Large intestine (tissue), 3 donors: ENCODE data around the gene PTGFR. TPM values are rescaled to one million over a fixed set of nuclear protein-coding genes. Genes with fewer than 3 reads are reported as not detected.

Experiments used
- DNase-seq, 2 donors: peaks; one replicate each; pipeline versions ENCODE4 v3.0.0 to v3.0.0-alpha.2; 2013
- H3K27ac ChIP-seq: one replicate; pipeline ENCODE4 v1.5.1; 2013; ENCODE audit warnings: low read length
- H3K27me3 ChIP-seq: 2 replicates; pipeline ENCODE4 v1.6.1; 2013; ENCODE audit warnings: low read length; ENCODE audit not compliant: control insufficient read depth, insufficient read depth
- H3K36me3 ChIP-seq: 2 replicates; pipeline ENCODE4 v1.6.1; 2013; ENCODE audit warnings: low read length; ENCODE audit not compliant: control insufficient read depth, insufficient read depth
- H3K4me1 ChIP-seq: one replicate; pipeline ENCODE4 v1.6.1; 2013; ENCODE audit warnings: low read length; ENCODE audit not compliant: control insufficient read depth, insufficient read depth
- H3K4me3 ChIP-seq: one replicate; pipeline ENCODE4 v1.5.1; 2013; ENCODE audit warnings: low read length
- H3K9me3 ChIP-seq: one replicate; pipeline ENCODE4 v1.6.1; 2013; ENCODE audit warnings: mild to moderate bottlenecking, low read depth, low read length, moderate library complexity; ENCODE audit not compliant: control insufficient read depth
- WGBS: methylation state at CpG from one replicate; pipeline ENCODE4 v1.1.5; 2013; ENCODE audit warnings: low lambda C conversion rate; ENCODE audit not compliant: insufficient coverage; 5-methylcytosine and 5-hydroxymethylcytosine counted together
- polyA plus RNA-seq: library from polyadenylated mRNA; unstranded; fragments of 120-200 nt; gene quantifications from one replicate; pipeline ENCODE4 v1.2.1, GENCODE V29; 2013

PTGFR gene
- polyA plus RNA-seq, 1 donor, result 1.3 TPM

DNA sequence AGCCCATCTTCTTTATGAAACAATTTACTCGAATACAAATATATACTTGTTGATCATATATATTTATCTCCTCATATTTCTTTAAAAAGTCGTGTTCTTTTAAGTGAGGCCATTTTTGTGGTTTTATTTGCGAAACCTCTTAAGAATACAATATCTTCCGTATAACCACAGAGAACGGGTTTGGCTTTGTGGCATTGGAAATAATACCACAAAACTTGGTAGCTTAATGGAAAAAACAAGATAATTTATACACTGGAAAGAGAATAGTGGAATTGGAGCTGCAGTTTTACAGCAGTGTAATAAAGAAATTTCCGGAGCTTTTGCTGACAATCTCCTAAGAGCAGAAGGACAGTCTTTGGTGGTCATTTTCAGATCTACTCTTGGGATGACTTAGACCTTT, 29.4 kb downstream of the PTGFR start:
- Histone ChIP-seq H3K9me3 (no peaks in the 10 kb centered on the region), H3K4me1 (no peaks in the 10 kb centered on the region), H3K36me3 (no peaks in the 10 kb centered on the region), H3K4me3 (no peak overlapping the region), H3K27me3 (no peaks in the 10 kb centered on the region), H3K27ac (no peak overlapping the region)
- 94% methylated on average over 2 of the region's 6 CpGs for WGBS
- no peak for DNase-seq

DNA sequence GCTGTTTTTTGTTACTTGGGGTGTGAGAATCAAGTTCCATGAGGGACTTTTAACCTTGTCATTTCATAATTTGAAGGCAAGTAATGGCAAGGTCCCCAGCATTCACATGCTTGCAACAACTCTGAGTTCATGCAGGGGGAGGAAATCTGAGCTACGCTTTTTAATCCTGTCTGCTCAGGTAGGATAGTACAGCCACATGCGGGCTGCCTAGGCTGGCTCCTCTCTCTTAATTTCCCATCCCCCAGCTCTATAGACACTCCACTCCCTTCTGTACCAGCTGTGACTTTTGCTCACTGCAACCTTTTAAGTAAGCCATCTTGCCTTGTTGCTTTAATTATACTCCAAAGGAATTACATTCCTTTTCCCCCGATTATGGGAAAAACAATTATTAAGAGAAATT, 30.1 kb downstream of the PTGFR start:
- Histone ChIP-seq H3K27ac (no peak overlapping the region), H3K4me1 (no peaks in the 10 kb centered on the region), H3K27me3 (no peaks in the 10 kb centered on the region), H3K4me3 (no peak overlapping the region), H3K36me3 (no peaks in the 10 kb centered on the region), H3K9me3 (no peaks in the 10 kb centered on the region)
- no CpG with 5 or more reads among the region's 3 CpGs for WGBS
- DNase-seq, result no peak

DNA sequence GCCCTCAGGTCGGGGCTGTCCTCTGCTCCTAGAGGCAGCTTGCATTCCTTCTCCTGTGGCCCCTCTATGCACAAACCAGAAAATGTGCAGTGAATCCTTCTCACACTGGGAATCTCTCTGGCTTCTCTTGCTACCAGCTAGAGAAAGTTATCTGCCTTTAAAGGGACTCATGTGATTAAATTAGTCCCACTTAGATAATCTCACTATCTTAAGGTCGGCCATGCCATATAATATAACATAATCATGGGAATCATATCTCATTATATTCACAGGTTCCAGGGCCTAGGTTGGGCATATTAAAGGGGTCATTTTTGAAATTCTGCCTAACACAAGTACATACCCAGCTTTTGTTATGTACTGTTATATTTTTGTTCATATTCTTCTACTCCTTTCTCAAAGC, 31.4 kb downstream of the PTGFR start:
- no peaks in the 10 kb centered on the region for H3K9me3 ChIP-seq
- no peaks in the 10 kb centered on the region for H3K4me1 ChIP-seq
- no peak overlapping the region for H3K27ac ChIP-seq
- 29% methylated on average over 1 of the region's 2 CpGs for WGBS
- no peaks in the 10 kb centered on the region for H3K27me3 ChIP-seq
- H3K4me3 ChIP-seq, result no peak overlapping the region
- no peaks in the 10 kb centered on the region for H3K36me3 ChIP-seq
- no peak for DNase-seq

DNA sequence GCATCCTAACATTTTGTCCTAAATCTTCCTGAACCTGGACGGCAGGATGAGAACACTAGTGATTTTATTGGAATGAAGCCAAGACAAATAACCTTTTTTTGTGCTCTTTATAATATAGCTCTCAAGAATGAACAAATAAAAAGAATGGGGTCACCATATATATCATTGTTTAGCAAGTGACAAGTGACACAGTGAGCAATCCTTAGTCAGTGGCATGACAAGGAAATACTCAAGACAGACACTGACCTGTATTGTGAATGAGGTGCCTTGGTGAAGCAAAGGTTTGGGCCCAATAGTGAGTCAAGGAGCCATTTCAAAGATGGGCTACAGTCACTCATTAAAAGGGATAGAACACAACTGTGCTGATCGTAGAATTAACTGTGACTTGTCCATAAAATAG, 35.7 kb downstream of the PTGFR start:
- no peak for DNase-seq
- Histone ChIP-seq H3K27me3 (no peaks in the 10 kb centered on the region), H3K4me1 (no peaks in the 10 kb centered on the region), H3K36me3 (no peaks in the 10 kb centered on the region), H3K9me3 (no peaks in the 10 kb centered on the region), H3K4me3 (no peak overlapping the region), H3K27ac (no peak overlapping the region)
- 92% methylated on average over 2 of the region's 2 CpGs for WGBS

DNA sequence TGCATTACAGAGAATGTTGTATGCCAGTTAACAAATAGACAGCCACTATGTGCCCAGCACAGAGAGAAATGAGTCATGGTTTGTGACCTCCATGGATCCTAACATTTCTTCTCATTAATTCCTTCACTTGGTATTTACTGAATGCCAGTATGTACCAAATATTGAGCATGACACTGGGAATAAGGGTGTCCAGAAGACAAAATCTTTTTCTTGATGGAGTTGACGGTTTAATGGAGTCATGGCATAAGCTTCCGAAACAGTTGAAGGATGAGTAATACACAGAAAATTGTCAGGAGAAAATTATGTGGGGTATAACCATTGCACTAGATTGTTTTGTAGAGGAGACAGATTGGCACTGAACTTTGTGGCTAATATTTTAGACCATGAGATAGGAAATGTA, 36.9 kb downstream of the PTGFR start:
- Histone ChIP-seq H3K4me3 (no peak overlapping the region), H3K27ac (no peak overlapping the region), H3K36me3 (no peaks in the 10 kb centered on the region), H3K4me1 (no peaks in the 10 kb centered on the region), H3K9me3 (no peaks in the 10 kb centered on the region), H3K27me3 (no peaks in the 10 kb centered on the region)
- 83% methylated on average over 1 of the region's 2 CpGs for WGBS
- DNase-seq, result no peak

DNA sequence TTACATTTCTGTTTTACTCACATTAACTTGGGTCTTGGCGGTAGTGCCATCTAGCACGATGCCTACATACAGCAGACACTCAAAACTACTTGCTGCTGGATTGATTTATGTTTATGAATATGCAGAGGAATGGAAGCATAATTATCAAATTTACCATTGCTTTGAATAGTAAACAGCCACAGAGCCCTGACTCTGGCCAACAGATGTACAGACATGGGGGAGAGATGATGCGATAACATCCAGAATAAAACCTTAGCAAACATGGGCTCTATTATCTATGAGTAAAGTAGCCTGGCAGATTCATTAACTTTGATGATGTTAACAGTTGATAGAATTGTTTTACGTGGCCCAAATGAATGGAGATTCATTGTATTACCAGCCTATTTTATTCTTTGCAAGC, 42.8 kb downstream of the PTGFR start:
- Histone ChIP-seq H3K36me3 (no peaks in the 10 kb centered on the region), H3K9me3 (no peaks in the 10 kb centered on the region), H3K27ac (no peak overlapping the region), H3K4me3 (no peak overlapping the region), H3K4me1 (no peaks in the 10 kb centered on the region), H3K27me3 (no peaks in the 10 kb centered on the region)
- DNase-seq, result no peak
- 89% methylated on average over 3 of the region's 4 CpGs for WGBS

DNA sequence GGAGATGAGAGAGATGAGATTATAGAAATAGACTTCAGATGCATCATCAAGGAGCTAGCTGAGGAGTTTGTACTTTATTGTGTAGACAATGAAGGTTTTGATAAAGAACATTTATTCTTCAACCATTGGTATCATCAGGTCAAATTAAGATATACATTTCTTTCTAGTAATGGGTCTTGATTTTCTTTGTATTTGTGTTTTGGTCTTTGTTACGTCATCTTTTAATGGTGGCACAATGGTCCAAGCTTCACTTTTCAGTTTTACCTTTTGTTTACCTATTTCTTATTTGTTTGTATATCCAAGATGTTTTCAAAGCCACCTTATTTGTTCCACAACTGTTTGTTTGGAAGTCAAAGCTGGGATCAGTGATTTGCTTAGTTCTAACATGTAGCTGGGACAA, 44.5 kb downstream of the PTGFR start:
- Histone ChIP-seq H3K4me1 (no peaks in the 10 kb centered on the region), H3K27me3 (no peaks in the 10 kb centered on the region), H3K9me3 (no peaks in the 10 kb centered on the region), H3K36me3 (no peaks in the 10 kb centered on the region), H3K27ac (no peak overlapping the region), H3K4me3 (no peak overlapping the region)
- WGBS, result no CpG with 5 or more reads among the region's 1 CpG
- DNase-seq, result no peak

DNA sequence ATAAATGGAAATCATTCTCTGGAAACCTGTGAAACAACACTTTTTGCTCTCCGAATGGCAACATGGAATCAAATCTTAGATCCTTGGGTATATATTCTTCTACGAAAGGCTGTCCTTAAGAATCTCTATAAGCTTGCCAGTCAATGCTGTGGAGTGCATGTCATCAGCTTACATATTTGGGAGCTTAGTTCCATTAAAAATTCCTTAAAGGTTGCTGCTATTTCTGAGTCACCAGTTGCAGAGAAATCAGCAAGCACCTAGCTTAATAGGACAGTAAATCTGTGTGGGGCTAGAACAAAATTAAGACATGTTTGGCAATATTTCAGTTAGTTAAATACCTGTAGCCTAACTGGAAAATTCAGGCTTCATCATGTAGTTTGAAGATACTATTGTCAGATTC, 45.7 kb downstream of the PTGFR start:
- no peak overlapping the region for H3K4me3 ChIP-seq
- H3K36me3 ChIP-seq, result no peaks in the 10 kb centered on the region
- H3K27ac ChIP-seq, result no peak overlapping the region
- H3K9me3 ChIP-seq, result no peaks in the 10 kb centered on the region
- no peaks in the 10 kb centered on the region for H3K4me1 ChIP-seq
- no CpG with 5 or more reads among the region's 2 CpGs for whole genome bisulfite sequencing
- no peaks in the 10 kb centered on the region for H3K27me3 ChIP-seq
- DNase-seq, result no peak

DNA sequence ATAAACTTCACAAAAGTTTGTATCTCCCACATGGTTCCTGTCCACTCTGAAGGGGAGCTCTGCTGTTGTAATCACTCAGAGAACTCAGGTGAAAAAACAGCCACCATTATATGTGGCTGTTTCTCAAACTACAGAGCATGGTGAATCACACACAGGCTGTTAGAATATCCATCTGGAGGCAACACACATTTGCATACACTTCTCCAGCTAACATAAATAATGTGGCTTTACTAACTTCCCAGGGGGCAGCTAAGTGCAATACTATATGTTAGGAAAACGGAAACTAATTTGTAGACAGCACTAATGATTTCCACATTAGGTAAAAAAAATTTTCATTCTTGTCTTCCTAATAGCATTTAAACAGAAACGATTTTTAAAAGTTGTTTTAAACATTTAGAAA, 49.3 kb downstream of the PTGFR start:
- Histone ChIP-seq H3K27me3 (no peaks in the 10 kb centered on the region), H3K4me1 (no peaks in the 10 kb centered on the region), H3K36me3 (no peaks in the 10 kb centered on the region), H3K4me3 (no peak overlapping the region), H3K9me3 (no peaks in the 10 kb centered on the region), H3K27ac (no peak overlapping the region)
- no peak for DNase-seq
- 68% methylated on average over 2 of the region's 2 CpGs for WGBS

DNA sequence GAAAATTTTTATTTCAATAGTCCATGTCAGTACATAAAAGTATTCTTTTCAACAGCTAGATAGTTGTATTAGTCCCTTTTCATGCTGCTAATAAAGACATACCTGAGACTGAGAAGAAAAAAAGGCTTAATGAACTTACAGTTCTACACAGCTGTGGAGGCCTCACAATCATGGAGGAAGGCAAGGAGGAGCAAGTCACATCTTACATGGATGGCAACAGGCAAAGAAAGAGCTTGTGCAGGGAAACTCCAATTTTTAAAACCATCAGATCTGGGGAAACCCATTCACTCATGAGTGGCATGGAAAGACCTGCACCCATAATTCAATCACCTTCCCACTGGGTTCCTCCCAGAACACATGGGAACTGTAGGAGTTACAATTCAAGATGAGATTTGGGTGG, 50.7 kb downstream of the PTGFR start:
- no peaks in the 10 kb centered on the region for H3K4me1 ChIP-seq
- no peaks in the 10 kb centered on the region for H3K27me3 ChIP-seq
- no peaks in the 10 kb centered on the region for H3K9me3 ChIP-seq
- no peak overlapping the region for H3K4me3 ChIP-seq
- H3K27ac ChIP-seq, result no peak overlapping the region
- no peaks in the 10 kb centered on the region for H3K36me3 ChIP-seq
- DNase-seq, result no peak

DNA sequence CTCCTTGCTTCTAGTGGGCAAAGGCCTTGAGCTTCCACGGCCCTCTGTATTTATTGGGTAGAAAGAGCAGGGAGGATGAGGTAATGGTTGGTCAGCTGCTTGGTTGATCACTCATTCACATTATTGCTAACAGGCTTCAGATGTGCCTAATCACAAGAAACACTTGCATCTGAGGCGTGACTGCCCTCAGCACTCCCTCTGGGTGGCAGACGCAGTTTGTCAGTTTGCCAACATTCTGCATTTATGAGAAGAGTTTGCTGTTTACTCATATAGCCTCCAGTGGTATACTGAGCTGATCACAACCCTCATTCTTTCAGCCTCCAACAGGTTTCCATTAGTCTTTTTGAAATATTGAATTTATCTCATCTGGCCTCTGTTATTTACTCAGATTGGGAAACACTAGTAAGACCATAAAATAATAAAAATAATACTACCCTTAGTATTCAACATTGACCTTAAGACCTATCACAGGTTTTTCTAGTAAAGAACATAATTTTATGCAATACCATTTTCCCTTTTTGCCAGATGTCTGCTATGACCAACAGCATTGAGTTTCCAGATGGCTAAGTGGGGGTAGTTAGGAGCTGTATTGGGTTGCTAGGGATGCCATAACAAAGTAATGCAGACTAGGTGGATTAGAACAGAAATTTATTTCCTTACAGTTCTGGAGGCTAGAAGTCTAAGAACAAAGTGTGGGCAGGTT, 53.3 kb downstream of the PTGFR start:
- H3K9me3 ChIP-seq, result no peaks in the 10 kb centered on the region
- H3K4me1 ChIP-seq, result no peaks in the 10 kb centered on the region
- H3K4me3 ChIP-seq, result no peak overlapping the region
- H3K27me3 ChIP-seq, result no peaks in the 10 kb centered on the region
- no peak overlapping the region for H3K27ac ChIP-seq
- no peaks in the 10 kb centered on the region for H3K36me3 ChIP-seq
- DNase-seq, result no peak
- WGBS, result 83% methylated on average over 1 of the region's 3 CpGs
